K562 (cell line): ENCODE results near the gene TMCC1. TPM values are rescaled to one million over a fixed set of nuclear protein-coding genes. Genes with fewer than 3 reads are reported as not detected.

ENCODE experiments used
- AFF1 ChIP-seq, 2 experiments: fragments of 450-650 bp; IDR thresholded peaks; 2 replicates each; pipeline ENCODE4 v1.6.1; 2018; ENCODE audit warnings: mild to moderate bottlenecking in 2 of 2, low read depth in 1 of 2; ENCODE audit not compliant: partially characterized antibody in 2 of 2
- BACH1 ChIP-seq: fragments of 200-800 bp; sonication (Bioruptor generic); IDR thresholded peaks from 2 replicates; pipeline ENCODE4 v1.6.1; 2016; ENCODE audit warnings: missing genetic modification characterization, missing compliant biosample characterization
- E2F5 ChIP-seq: sonication (generic); formaldehyde crosslinking; IDR thresholded peaks from 2 replicates; pipeline ENCODE4 v1.8.0; 2022; ENCODE audit warnings: mild to moderate bottlenecking, missing genetic modification reagents
- LCOR ChIP-seq: sonication (generic); formaldehyde crosslinking; IDR thresholded peaks from 2 replicates; pipeline ENCODE4 v1.8.0; 2022; ENCODE audit warnings: mild to moderate bottlenecking, missing genetic modification reagents
- MEF2D ChIP-seq: conservative IDR thresholded peaks from 2 replicates; pipeline ENCODE4 v1.6.1; 2016; ENCODE audit warnings: low read depth, missing genetic modification characterization, missing compliant biosample characterization
- MTA2 ChIP-seq: fragments of 450-650 bp; IDR thresholded peaks from 2 replicates; pipeline ENCODE4 v1.6.1; 2016; ENCODE audit warnings: low read depth
- MYNN ChIP-seq, 2 experiments: sonication (generic); formaldehyde crosslinking in 1 of 2; IDR thresholded peaks; 2 replicates each; pipeline versions ENCODE4 v1.5.0 to v1.6.1; 2016 to 2020; ENCODE audit warnings: antibody characterized with exemption in 1 of 2, missing genetic modification reagents in 1 of 2
- NFXL1 ChIP-seq: fragments of 450-650 bp; formaldehyde crosslinking; IDR thresholded peaks from 2 replicates; pipeline ENCODE4 v1.4.0; 2021; ENCODE audit warnings: mild to moderate bottlenecking
- PBX2 ChIP-seq, 2 experiments: IDR thresholded peaks in 1 of 2; conservative IDR thresholded peaks in 1 of 2; 2 replicates each; pipeline ENCODE4 v1.6.1; 2016; ENCODE audit warnings: low read depth in 2 of 2, mild to moderate bottlenecking in 1 of 2, missing compliant biosample characterization in 1 of 2, missing genetic modification characterization in 1 of 2, moderate library complexity in 1 of 2
- SPI1 ChIP-seq: IDR thresholded peaks from 2 replicates; pipeline ENCODE4 v1.6.1; 2011; ENCODE audit warnings: low read depth, low read length, control low read depth, borderline replicate concordance
- SRF ChIP-seq, 2 experiments: fragments of 250-450, 450-650 bp in 1 of 2; sonication (Bioruptor Pico) in 1 of 2; sonication (generic) in 1 of 2; formaldehyde crosslinking; IDR thresholded peaks; 2 replicates each; pipeline versions ENCODE4 v1.5.0 to v1.5.1; 2020 to 2022; ENCODE audit warnings: mild to moderate bottlenecking in 1 of 2, missing genetic modification reagents in 1 of 2
- TCF7 ChIP-seq: sonication (generic); IDR thresholded peaks from 2 replicates; pipeline ENCODE4 v1.6.1; 2016; ENCODE audit warnings: antibody characterized with exemption, borderline replicate concordance
- YY1 ChIP-seq, 3 experiments: IDR thresholded peaks; 2 replicates each; pipeline ENCODE4 v1.6.1; 2011; ENCODE audit warnings: low read length in 2 of 3, mild to moderate bottlenecking in 2 of 3, moderate library complexity in 2 of 3, borderline replicate concordance in 1 of 3, control low read depth in 1 of 3, low read depth in 1 of 3; ENCODE audit not compliant: insufficient read depth in 3 of 3, insufficient replicate concordance in 2 of 3, control insufficient read depth in 1 of 3, insufficient read length in 1 of 3; ENCODE audit errors: extremely low read depth in 1 of 3
- ZNF282 ChIP-seq: sonication (generic); formaldehyde crosslinking; IDR thresholded peaks from 2 replicates; pipeline ENCODE4 v1.8.1; 2023; ENCODE audit warnings: missing genetic modification reagents
- ZNF592 ChIP-seq: fragments of 450-650 bp; IDR thresholded peaks from 2 replicates; pipeline ENCODE4 v1.6.1; 2017; ENCODE audit warnings: antibody characterized with exemption, mild to moderate bottlenecking
- polyA plus RNA-seq, 8 experiments: library from polyadenylated mRNA; depleted of rRNA in 4 of 8; stranded (reverse) in 5 of 8; unstranded in 3 of 8; fragments of >200 nt; fragmentation: Nextera tagmentation in 2 of 8; fragmentation: Illumina TruSeq in 1 of 8; extraction: Ambion mirVana in 2 of 8; extraction: Trizol in 1 of 8; gene quantifications; 2 replicates each; pipeline versions ENCODE4 v1.2.1 to v1.2.3, GENCODE V29; 2011 to 2014; ENCODE audit warnings: inconsistent platforms in 1 of 8, missing spikeins in 1 of 8
- total RNA-seq, 7 experiments: library from RNA; depleted of rRNA in 6 of 7; stranded (reverse); fragments of >200 nt in 6 of 7; fragmentation: Illumina TruSeq in 2 of 7; extraction: Trizol in 2 of 7; gene quantifications; 2 replicates each; pipeline versions ENCODE4 v1.2.1 to v1.2.3, GENCODE V29; 2011 to 2021; ENCODE audit warnings: low replicate concordance in 1 of 7

The TMCC1 gene
- total and polyA plus RNA-seq, 9 of the 15 experiments (the other 6 are each of a cell fraction or from before 2014, with no cell fraction given): 0.89 to 8.7 (median 4.0) TPM

GRCh38 chr3:129793942-129794310 lies 99.6 kb downstream of the TMCC1 start (continued):
- TF ChIP-seq AFF1 (IDR thresholded peaks at IDR 0.05; ENCODE audit: low read depth in 1 of 2, partially characterized antibody in 2 of 2) (no peak), MYNN (IDR thresholded peaks at IDR 0.05) (no peak), MYNN (CRISPR knock-in tag; IDR thresholded peaks at IDR 0.05) (no peak), MEF2D (tag) (no peak), E2F5 (CRISPR knock-in tag) (no peak), SPI1 (peak; percentile 51; the same call in 1 of the 2 replicates), MTA2 (peak; percentile 83), LCOR (peak; percentile 69; the same call in 1 of the 2 replicates), BACH1 (tag) (no peak), SRF (CRISPR knock-in tag; IDR thresholded peaks at IDR 0.05) (no peak), YY1 (IDR thresholded peaks at IDR 0.05; ENCODE audit: borderline replicate concordance in 1 of 3, control insufficient read depth in 1 of 3, extremely low read depth in 1 of 3, insufficient read depth in 3 of 3, insufficient read length in 1 of 3, insufficient replicate concordance in 2 of 3, low read depth in 1 of 3, low read length in 2 of 3) (no peak), ZNF592 (no peak), PBX2 (CRISPR knock-in tag; IDR thresholded peaks at IDR 0.05; ENCODE audit: low read depth) (no peak), PBX2 (tag; conservative IDR thresholded peaks at IDR 0.05; ENCODE audit: low read depth) (peak; percentile 54), ZNF282 (CRISPR knock-in tag) (no peak), NFXL1 (CRISPR knock-in tag) (no peak), TCF7 (no peak)
